Gastrocnemius medialis (tissue), 4 donors: ENCODE data around the gene ASIC2.

Experiments used
- POLR2A ChIP-seq, 2 donors: fragments of 450-650 bp; IDR thresholded peaks; one replicate each; pipeline ENCODE4 v1.6.1; 2017; ENCODE audit warnings: antibody characterized with exemption in 2 of 2, mild to moderate bottlenecking in 2 of 2, moderate library complexity in 2 of 2
- TF ChIP-seq, protein P1 (sequence below), 5 experiments: fragments of 450-650 bp in 3 of 5; fragments of 200-600 bp in 2 of 5; sonication (generic) in 2 of 5; IDR thresholded peaks in 4 of 5; conservative IDR thresholded peaks in 1 of 5; 1 replicate in 4 of 5; 2 replicates in 1 of 5; pipeline ENCODE4 v1.5.1; 2016 to 2019; ENCODE audit warnings: antibody characterized with exemption in 5 of 5, mild to moderate bottlenecking in 3 of 5, moderate library complexity in 3 of 5

DNA sequence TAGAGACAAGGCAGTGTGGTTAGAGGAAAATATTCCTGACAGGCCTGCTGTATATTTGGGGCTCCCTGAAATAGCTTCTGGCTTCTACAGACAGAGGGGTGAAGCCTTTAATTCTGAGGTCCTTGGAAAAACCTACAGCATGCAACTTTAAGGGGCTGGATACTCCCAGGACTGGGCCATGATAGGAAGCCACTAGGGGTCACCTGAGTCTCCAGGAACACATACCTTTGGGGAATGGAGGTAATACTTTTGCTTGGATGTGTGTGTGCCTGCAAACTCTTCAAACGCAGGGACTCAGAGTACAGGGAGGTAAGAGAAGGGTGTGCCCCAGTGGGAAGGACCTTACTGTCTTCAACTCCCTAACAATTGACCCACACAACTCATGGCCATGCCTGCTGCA lies 4.1 kb downstream of the ASIC2 start:
- no peak for TF ChIP-seq POLR2A (IDR thresholded peaks at IDR 0.05)
- TF ChIP-seq, protein P1, sequence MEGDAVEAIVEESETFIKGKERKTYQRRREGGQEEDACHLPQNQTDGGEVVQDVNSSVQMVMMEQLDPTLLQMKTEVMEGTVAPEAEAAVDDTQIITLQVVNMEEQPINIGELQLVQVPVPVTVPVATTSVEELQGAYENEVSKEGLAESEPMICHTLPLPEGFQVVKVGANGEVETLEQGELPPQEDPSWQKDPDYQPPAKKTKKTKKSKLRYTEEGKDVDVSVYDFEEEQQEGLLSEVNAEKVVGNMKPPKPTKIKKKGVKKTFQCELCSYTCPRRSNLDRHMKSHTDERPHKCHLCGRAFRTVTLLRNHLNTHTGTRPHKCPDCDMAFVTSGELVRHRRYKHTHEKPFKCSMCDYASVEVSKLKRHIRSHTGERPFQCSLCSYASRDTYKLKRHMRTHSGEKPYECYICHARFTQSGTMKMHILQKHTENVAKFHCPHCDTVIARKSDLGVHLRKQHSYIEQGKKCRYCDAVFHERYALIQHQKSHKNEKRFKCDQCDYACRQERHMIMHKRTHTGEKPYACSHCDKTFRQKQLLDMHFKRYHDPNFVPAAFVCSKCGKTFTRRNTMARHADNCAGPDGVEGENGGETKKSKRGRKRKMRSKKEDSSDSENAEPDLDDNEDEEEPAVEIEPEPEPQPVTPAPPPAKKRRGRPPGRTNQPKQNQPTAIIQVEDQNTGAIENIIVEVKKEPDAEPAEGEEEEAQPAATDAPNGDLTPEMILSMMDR (IDR thresholded peaks at IDR 0.05 in 4 of 5, conservative IDR thresholded peaks at IDR 0.05 in 1 of 5): no peak
